H7 (cell line): ENCODE data around the gene TMEM54. TPM values are rescaled to one million over a fixed set of nuclear protein-coding genes. Genes with fewer than 3 reads are reported as not detected.

Experiments
- DNase-seq: peaks from one replicate; pipeline ENCODE4 v3.0.0; 2012
- H3K27me3 ChIP-seq: 2 replicates; pipeline ENCODE4 v1.6.0; 2011; ENCODE audit warnings: mild to moderate bottlenecking, low read length; ENCODE audit not compliant: control insufficient read depth, insufficient read depth
- H3K36me3 ChIP-seq: replicated peaks from 2 replicates; pipeline ENCODE4 v1.5.1; 2011; ENCODE audit warnings: low read length; ENCODE audit not compliant: control insufficient read depth, insufficient read depth
- H3K4me3 ChIP-seq: 2 replicates; pipeline ENCODE4 v1.5.1; 2011; ENCODE audit warnings: low read depth, mild to moderate bottlenecking, control low read depth, low read length, moderate library complexity; ENCODE audit not compliant: insufficient read depth
- total RNA-seq: library from RNA; depleted of rRNA; stranded (reverse); fragments of >200 nt; shearing (Covaris generic); gene quantifications from 2 replicates; pipeline ENCODE4 v1.2.3, GENCODE V29; 2014; rRNA removed

The TMEM54 gene, protein sequence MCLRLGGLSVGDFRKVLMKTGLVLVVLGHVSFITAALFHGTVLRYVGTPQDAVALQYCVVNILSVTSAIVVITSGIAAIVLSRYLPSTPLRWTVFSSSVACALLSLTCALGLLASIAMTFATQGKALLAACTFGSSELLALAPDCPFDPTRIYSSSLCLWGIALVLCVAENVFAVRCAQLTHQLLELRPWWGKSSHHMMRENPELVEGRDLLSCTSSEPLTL
- total RNA-seq, result 5.4 and 9.8 TPM in 2 replicates

DNA sequence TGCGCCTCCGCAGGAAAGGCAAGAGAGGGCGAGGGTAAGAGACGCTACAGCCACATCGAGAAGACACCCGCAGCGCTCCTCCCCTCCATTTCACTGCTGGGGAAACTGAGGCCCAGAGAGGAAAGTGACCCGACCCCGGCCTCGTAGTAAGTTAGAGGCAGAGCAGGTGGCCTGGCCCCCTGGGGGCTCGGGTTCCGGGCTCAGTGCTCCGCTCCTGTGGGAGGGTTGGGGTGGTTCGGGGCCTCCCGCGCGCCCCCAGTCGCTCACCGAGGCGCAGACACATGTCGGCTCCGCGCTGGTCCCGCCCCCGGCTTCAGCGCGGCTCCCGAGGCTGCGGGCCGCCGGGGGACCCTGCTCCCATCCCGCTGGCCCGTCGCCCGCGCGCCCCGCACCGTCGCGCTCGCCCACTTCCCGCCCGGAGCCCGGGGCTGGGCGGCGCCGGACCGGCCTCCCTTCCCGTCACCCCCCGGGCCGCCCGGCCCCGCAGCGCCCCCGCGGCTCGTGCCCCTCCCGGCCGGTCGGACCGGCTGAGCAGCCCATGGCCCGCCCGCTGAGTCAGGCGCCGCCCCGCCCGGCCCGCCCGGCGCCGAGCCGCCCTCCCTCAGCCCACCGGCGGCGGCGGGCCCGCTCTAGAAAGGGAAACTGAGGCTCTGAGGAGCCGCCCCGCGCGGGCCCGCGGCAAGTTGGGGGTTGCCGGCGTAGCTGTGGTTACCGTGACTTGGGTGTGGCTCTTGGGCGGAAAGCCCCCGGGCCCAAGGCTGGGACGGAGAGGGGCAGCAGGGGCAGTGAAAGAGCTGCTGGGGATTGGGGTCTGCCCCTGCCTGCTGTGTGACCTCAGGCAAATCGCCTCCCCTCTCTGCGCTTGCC is at the start of gene TMEM54:
Gene TMEM54 (minus strand): TSS at position 434 of the 867 bp plus-strand sequence. CDS start 151 bp downstream, at position 283.
- Histone ChIP-seq H3K36me3 (no peaks in the 10 kb centered on the region), H3K4me3 (peak within 1 kb of the TSS; percentile 61), H3K27me3 (peaks cover 63% of the 10 kb centered on the region)
- DNase-seq, result peak; percentile 90

DNA sequence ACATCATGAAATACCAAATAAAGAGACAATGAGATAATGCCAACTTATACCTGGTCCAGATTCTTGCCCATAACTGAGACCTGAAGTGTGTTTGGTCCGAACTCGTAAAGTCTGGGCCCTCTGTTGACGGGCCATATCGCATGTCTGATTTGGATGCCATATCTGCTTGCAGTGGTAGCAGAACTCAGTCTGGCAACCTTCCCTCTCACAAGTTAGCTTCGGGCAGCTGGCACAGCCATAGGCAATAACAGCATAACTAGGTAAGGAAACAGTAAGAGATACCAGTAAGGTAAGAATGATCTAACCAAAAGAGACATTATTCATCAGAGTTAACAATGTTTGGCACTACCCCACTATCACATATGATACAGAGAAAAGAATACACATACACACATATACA is 48.3 kb upstream of the TMEM54 start:
- Histone ChIP-seq H3K36me3 (peaks cover 5% of the 10 kb centered on the region), H3K27me3 (no peaks in the 10 kb centered on the region), H3K4me3 (no peak overlapping the region)
- no peak for DNase-seq

- no peak for DNase-seq
- no peaks in the 10 kb centered on the region for H3K27me3 ChIP-seq
- no peak overlapping the region for H3K4me3 ChIP-seq
- peaks cover 5% of the 10 kb centered on the region for H3K36me3 ChIP-seq
Observed at GRCh38 chr1:32948905-32949304, 47.7 kb upstream of the TMEM54 start.

DNA sequence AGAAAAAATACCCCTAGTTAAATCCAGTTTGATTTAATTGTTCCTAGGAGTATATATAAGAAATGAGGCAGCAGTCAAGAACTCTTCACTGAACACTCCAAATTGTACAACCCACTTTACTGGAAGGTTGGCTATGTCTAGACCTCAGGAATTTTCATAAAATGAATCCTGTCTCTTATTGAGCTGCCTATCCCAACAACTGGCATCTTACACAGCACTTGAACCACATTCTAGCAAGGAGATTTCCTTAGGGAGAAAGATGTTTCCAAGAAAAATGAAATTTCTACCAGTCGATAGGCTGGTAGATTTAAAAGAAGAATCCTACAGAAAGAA is 47.2 kb upstream of the TMEM54 start:
- H3K36me3 ChIP-seq, result peaks cover 5% of the 10 kb centered on the region
- no peak for DNase-seq

DNA sequence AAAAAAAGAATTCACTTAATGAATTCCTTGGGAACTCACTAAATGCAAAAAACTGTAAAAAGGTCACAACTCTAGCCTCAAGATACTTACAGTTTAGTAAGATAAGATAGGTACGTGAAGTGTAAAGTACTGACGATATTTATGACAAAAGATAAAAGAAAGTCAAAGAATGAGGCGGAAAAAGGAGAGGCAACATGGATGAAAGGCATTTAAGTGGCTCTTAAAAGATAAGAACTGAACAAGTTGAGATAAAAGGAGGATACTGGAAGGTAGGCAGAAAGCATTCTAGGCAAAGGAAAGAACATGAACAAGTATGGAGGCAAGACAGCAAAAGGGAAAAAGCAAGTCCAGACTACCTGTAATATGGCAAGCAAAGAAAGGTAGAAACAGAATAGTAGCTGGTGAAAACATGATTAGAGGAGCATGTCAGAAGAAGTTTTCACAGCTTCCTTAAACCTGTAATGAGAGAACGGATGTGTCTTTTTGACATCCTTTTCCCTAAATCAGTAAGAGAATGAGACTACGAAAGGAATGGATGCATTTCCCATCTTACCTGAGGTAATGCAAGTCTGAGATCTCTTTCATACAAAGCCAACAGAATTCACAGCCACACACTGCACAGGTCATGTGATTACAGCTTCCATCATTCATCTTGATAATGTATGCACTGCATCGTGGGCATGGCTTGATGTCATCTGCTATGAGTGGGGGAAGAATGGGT is 46.6 kb upstream of the TMEM54 start:
- no peak for DNase-seq
- Histone ChIP-seq H3K27me3 (no peaks in the 10 kb centered on the region), H3K36me3 (peaks cover 5% of the 10 kb centered on the region)

More for the DNA sequence above, 47.2 kb upstream of the TMEM54 start:
- Histone ChIP-seq H3K27me3 (no peaks in the 10 kb centered on the region), H3K4me3 (no peak overlapping the region)

DNA sequence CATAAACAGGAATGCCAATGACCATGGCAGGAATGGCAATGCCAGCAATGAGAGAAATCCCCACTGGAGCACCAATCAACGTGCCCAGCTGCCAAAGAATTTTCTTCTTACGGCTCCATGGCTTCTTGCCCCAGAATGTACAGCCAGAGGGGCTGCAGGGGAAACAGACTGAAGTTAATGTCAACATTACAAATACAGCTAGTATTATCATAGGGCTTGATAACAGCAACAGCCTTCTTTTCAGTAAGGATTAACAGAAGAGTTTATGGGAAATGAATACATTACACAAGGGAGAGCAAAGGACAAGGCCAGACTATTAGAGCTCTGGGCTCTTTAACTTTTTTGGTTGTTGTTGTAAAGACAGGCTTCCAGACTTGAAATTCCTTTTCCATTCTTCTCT is 45.2 kb upstream of the TMEM54 start:
- Histone ChIP-seq H3K36me3 (peaks cover 5% of the 10 kb centered on the region), H3K4me3 (no peak overlapping the region), H3K27me3 (no peaks in the 10 kb centered on the region)
- no peak for DNase-seq

More for the DNA sequence above, 46.6 kb upstream of the TMEM54 start:
- no peak overlapping the region for H3K4me3 ChIP-seq

- DNase-seq, result no peak
- Histone ChIP-seq H3K36me3 (peaks cover 6% of the 10 kb centered on the region), H3K4me3 (no peak overlapping the region), H3K27me3 (no peaks in the 10 kb centered on the region)
Observed at GRCh38 chr1:32944180-32944579, 43.0 kb upstream of the TMEM54 start.

- no peak for DNase-seq
- Histone ChIP-seq H3K36me3 (peaks cover 4% of the 10 kb centered on the region), H3K4me3 (no peak overlapping the region), H3K27me3 (no peaks in the 10 kb centered on the region)
Observed at GRCh38 chr1:32939655-32940371, 38.6 kb upstream of the TMEM54 start.

- no peaks in the 10 kb centered on the region for H3K27me3 ChIP-seq
- no peak for DNase-seq
- no peak overlapping the region for H3K4me3 ChIP-seq
- H3K36me3 ChIP-seq, result peaks cover 4% of the 10 kb centered on the region
Observed at GRCh38 chr1:32937061-32937460, 35.9 kb upstream of the TMEM54 start.

- H3K27me3 ChIP-seq, result no peaks in the 10 kb centered on the region
- peaks cover 3% of the 10 kb centered on the region for H3K36me3 ChIP-seq
- no peak for DNase-seq
- no peak overlapping the region for H3K4me3 ChIP-seq
Observed at GRCh38 chr1:32934535-32934934, 33.3 kb upstream of the TMEM54 start.

- DNase-seq, result peak; percentile 35
- Histone ChIP-seq H3K27me3 (no peaks in the 10 kb centered on the region), H3K4me3 (no peak overlapping the region), H3K36me3 (peaks cover 3% of the 10 kb centered on the region)
Observed at GRCh38 chr1:32933742-32934322, 32.6 kb upstream of the TMEM54 start.

DNA sequence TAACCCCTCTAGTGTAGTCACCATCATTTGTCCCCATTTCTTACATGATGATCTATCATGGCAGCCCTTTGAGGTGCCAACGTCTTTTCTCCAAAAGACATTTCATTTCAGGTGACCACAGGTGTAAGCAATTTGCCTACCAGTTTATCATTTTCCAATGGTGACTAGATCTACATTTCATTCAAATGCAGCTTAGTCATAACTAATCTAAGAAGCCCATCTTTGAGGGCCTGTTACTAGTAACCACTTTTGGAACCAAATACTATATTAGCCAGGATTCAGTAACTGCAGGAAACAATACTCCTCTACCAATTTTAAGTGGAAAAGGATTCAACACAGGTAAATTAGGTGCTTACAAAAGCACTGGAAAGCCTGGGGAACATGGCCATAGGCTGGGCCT is 30.6 kb upstream of the TMEM54 start:
- no peak for DNase-seq
- Histone ChIP-seq H3K36me3 (no peaks in the 10 kb centered on the region), H3K4me3 (no peak overlapping the region), H3K27me3 (peaks cover 7% of the 10 kb centered on the region)

DNA sequence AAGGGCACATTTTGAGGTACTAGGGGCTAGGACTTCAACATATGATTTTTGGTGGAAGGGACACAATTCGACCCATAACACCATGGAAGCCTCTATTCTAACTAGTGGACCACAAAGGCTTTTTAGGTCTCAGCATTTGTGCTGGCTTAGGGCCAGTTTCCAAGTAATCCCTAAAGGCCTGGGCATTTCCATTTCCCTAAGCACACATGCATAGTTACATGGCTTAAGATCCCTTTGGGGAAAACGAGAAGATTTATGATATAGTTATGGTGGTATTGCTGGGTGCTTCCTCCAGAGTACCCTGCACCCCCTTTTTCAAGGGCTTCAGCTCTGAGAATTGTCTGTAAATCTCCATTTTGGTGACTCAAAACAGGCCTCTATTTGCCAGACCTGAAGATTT is 28.2 kb upstream of the TMEM54 start:
- Histone ChIP-seq H3K27me3 (peaks cover 30% of the 10 kb centered on the region), H3K4me3 (no peak overlapping the region), H3K36me3 (no peaks in the 10 kb centered on the region)
- no peak for DNase-seq

DNA sequence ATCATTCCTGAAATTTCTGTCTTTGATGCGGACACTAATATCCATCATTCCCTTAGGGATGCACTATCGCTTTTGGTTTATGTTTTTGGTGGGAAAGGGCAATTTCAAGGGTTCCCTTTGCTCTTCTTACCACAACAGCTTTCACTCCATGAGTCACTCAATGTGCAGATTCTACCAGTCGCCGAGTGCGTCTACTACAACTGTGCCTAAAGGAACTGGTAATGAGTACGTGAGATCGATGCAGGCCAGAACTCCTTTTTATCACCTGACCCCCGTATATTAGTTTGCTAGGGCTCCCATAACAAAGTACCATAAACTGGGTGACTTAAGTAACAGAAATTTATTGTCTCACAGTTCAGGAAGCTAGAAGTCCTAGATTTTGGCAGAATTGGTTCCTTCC is 27.5 kb upstream of the TMEM54 start:
- no peak for DNase-seq
- Histone ChIP-seq H3K4me3 (no peak overlapping the region), H3K27me3 (peaks cover 37% of the 10 kb centered on the region), H3K36me3 (no peaks in the 10 kb centered on the region)
